Right ventricle myocardium inferior (tissue), 1 donor: ENCODE results near the gene CEPT1. TPM values are rescaled to one million over a fixed set of nuclear protein-coding genes. Genes with fewer than 3 reads are reported as not detected.

Experiments
- total RNA-seq: library from RNA; stranded (reverse); fragmentation: NEBNext Ultra II Directional; extraction: Animal tissue kit (Norgen Biotek cat#: 25700); gene quantifications from one replicate; pipeline ENCODE4 v1.2.1, GENCODE V29; 2021
- donor health status: DM: no; HTN: yes; CAD: no; lungs with severe emphysema.

CEPT1 gene
- total RNA-seq, 1 donor from 2014 or later: 15.5 TPM

Other genes with a start within 250 kb of the CEPT1 start
- gene LRIF1, start 176.3 kb upstream of the CEPT1 start, total RNA-seq: 17.4 TPM
- 37.1 TPM for gene DRAM2, start 130 bp upstream of the CEPT1 start, total RNA-seq
- 3.5 TPM for gene DENND2D, start 60.4 kb downstream of the CEPT1 start, total RNA-seq
- 7.5 TPM for gene CHI3L2, start 87.5 kb downstream of the CEPT1 start, total RNA-seq
- gene CHIA, start 150.6 kb downstream of the CEPT1 start, total RNA-seq: not detected